Large intestine (tissue), 3 donors: Measurements from ENCODE around the gene MNX1. TPM values are rescaled to one million over a fixed set of nuclear protein-coding genes. Genes with fewer than 3 reads are reported as not detected.

Source experiments
- DNase-seq, 2 donors: peaks; one replicate each; pipeline versions ENCODE4 v3.0.0 to v3.0.0-alpha.2; 2013
- H3K27ac ChIP-seq: one replicate; pipeline ENCODE4 v1.5.1; 2013; ENCODE audit warnings: low read length
- H3K27me3 ChIP-seq: 2 replicates; pipeline ENCODE4 v1.6.1; 2013; ENCODE audit warnings: low read length; ENCODE audit not compliant: control insufficient read depth, insufficient read depth
- H3K36me3 ChIP-seq: 2 replicates; pipeline ENCODE4 v1.6.1; 2013; ENCODE audit warnings: low read length; ENCODE audit not compliant: control insufficient read depth, insufficient read depth
- H3K4me1 ChIP-seq: one replicate; pipeline ENCODE4 v1.6.1; 2013; ENCODE audit warnings: low read length; ENCODE audit not compliant: control insufficient read depth, insufficient read depth
- H3K4me3 ChIP-seq: one replicate; pipeline ENCODE4 v1.5.1; 2013; ENCODE audit warnings: low read length
- H3K9me3 ChIP-seq: one replicate; pipeline ENCODE4 v1.6.1; 2013; ENCODE audit warnings: mild to moderate bottlenecking, low read depth, low read length, moderate library complexity; ENCODE audit not compliant: control insufficient read depth
- WGBS: methylation state at CpG from one replicate; pipeline ENCODE4 v1.1.5; 2013; ENCODE audit warnings: low lambda C conversion rate; ENCODE audit not compliant: insufficient coverage; 5-methylcytosine and 5-hydroxymethylcytosine counted together
- polyA plus RNA-seq: library from polyadenylated mRNA; unstranded; fragments of 120-200 nt; gene quantifications from one replicate; pipeline ENCODE4 v1.2.1, GENCODE V29; 2013

Gene MNX1
- polyA plus RNA-seq, 1 donor = 14.5 TPM

DNA sequence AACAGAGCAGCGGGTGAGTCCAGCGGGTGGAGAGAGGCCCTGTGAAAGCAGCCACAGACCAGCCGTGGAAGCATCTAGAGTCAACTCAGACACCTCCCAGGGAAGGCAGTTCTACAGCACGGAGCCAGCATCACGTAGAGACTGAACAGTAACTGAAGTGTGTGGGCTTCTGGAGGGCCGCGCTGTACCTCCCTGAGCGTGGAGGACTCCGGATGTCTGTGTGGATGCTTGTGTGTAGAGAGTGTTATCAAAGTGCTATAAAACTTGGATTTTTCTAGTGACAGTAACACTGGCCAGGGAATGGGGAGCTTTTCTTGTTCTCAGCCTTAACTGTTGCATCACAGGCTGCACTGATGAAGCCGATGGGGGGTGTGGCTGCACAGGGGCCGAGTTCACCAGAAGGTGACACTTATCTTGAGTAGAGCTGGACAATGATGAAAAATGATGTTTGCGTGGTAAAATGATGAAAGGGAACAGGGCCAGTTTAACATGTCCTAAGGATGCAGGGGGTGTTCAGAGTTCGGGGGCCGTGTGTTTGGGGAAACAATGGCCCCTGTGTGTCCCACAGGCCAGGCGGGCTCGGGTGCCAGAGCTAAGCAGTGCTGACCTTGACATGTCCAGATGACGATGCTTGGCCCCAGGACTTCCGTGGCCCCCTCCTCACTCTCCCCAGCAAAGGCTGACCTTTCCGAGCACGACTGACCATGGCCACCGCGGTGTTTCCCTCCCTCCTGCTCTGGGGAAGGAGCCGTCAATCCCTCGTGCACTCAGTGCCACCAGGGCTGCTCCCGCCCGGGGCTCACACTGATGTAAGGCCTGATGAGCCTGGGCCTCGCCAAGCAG is 21.9 kb downstream of the MNX1 start:
- WGBS = no CpG with 5 or more reads among the region's 27 CpGs
- H3K27ac ChIP-seq = no peak overlapping the region
- peaks cover 6% of the 10 kb centered on the region for H3K4me1 ChIP-seq
- H3K4me3 ChIP-seq = no peak overlapping the region
- DNase-seq = no peak
- H3K27me3 ChIP-seq = peaks cover 3% of the 10 kb centered on the region
- no peaks in the 10 kb centered on the region for H3K9me3 ChIP-seq
- no peaks in the 10 kb centered on the region for H3K36me3 ChIP-seq

DNA sequence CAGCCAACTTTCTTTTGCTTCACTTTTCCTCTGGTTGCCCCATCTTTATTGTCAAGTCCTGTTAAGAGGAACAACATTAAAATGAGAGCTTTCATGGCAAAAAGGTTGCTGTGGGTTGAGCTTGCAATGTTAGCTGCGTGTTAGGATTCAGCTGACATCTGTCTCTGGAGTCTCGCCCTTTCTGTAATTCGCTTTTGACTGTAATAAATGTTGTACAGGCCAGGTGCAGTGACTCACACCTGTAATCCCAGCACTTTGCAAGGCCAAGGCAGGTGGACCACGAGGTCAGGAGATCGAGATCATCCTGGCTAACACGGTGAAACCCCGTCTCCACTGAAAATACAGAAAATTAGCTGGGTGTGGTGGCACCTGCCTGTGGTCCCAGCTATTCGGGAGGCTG is 24.1 kb downstream of the MNX1 start:
- no peaks in the 10 kb centered on the region for H3K27me3 ChIP-seq
- no peak overlapping the region for H3K4me3 ChIP-seq
- H3K9me3 ChIP-seq = no peaks in the 10 kb centered on the region
- H3K36me3 ChIP-seq = no peaks in the 10 kb centered on the region
- no peak overlapping the region for H3K27ac ChIP-seq
- WGBS = no CpG with 5 or more reads among the region's 8 CpGs
- no peaks in the 10 kb centered on the region for H3K4me1 ChIP-seq
- DNase-seq = no peak

GRCh38 chr7:156985101-156985992 is 25.1 kb downstream of the MNX1 start:
- no CpG with 5 or more reads among the region's 29 CpGs for WGBS
- Histone ChIP-seq H3K27me3 (no peaks in the 10 kb centered on the region), H3K4me3 (no peak overlapping the region), H3K36me3 (no peaks in the 10 kb centered on the region), H3K4me1 (no peaks in the 10 kb centered on the region), H3K27ac (no peak overlapping the region), H3K9me3 (no peaks in the 10 kb centered on the region)
- DNase-seq = no peak

GRCh38 chr7:156984174-156984891 is 26.1 kb downstream of the MNX1 start:
- 86% methylated on average over 2 of the region's 14 CpGs for WGBS
- Histone ChIP-seq H3K27me3 (no peaks in the 10 kb centered on the region), H3K4me1 (no peaks in the 10 kb centered on the region), H3K9me3 (peaks cover 3% of the 10 kb centered on the region), H3K27ac (no peak overlapping the region), H3K4me3 (no peak overlapping the region), H3K36me3 (no peaks in the 10 kb centered on the region)
- DNase-seq = no peak

DNA sequence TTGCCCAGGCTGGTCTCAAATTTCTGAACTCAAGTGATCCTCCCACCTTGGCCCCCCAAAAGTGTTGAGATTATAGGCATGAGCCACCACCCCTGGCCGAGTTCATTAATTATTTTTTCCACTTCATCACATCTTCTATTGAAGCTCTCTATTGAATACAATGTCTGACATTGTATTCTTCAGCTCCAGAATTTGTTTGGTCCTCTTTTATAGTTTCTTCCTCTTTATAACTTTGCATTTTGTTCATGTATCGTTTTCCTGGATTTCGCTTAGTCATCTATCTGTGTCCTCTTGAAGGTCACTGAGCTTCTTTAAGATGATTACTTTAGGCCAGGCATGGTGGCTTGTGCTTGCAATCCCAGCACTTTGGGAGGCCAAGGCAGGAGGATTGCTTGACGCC is 30.8 kb downstream of the MNX1 start:
- Histone ChIP-seq H3K36me3 (no peaks in the 10 kb centered on the region), H3K9me3 (peaks cover 6% of the 10 kb centered on the region), H3K27ac (no peak overlapping the region), H3K4me1 (no peaks in the 10 kb centered on the region), H3K4me3 (no peak overlapping the region), H3K27me3 (no peaks in the 10 kb centered on the region)
- WGBS = 91% methylated on average over 3 of the region's 4 CpGs
- no peak for DNase-seq

DNA sequence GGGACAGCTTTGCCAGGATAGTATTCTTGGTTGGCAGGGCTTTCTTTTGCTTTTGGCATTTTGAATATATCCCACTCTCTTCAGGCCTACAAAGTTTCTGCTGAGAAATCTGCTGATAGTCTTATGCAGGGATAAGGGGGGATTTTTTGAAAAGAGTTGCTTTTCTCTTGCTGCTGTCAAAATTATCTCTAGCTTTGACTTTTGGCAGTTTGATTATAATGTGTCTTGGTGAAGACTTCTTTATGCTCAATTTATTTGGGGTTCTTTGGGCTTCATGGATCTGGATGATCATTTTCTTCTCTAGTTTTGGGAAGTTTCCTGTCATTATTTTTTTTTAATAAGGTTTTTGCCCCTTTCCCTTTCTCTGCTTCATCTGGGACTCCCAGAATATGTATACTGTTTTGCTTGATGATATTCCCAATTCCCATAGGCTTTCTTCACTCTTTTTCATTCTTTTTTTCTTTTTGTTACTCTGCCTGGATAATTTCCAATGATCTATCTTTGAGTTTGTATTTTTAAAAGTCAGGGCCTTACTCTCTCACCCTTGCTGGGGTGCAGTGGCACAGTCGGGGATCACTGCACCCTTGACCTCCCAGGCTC is 31.4 kb downstream of the MNX1 start:
- no peak overlapping the region for H3K27ac ChIP-seq
- no peak overlapping the region for H3K4me3 ChIP-seq
- H3K36me3 ChIP-seq = no peaks in the 10 kb centered on the region
- no CpG with 5 or more reads among the region's 1 CpG for WGBS
- H3K9me3 ChIP-seq = peaks cover 6% of the 10 kb centered on the region
- no peaks in the 10 kb centered on the region for H3K27me3 ChIP-seq
- no peak for DNase-seq
- no peaks in the 10 kb centered on the region for H3K4me1 ChIP-seq

- DNase-seq = no peak
- Histone ChIP-seq H3K9me3 (peaks cover 6% of the 10 kb centered on the region), H3K27me3 (no peaks in the 10 kb centered on the region), H3K4me1 (no peaks in the 10 kb centered on the region), H3K27ac (no peak overlapping the region), H3K4me3 (no peak overlapping the region), H3K36me3 (peaks cover 14% of the 10 kb centered on the region)
- WGBS = no CpG with 5 or more reads among the region's 5 CpGs
These were observed 34.8 kb downstream of the MNX1 start for GRCh38 chr7:156975620-156976019.

DNA sequence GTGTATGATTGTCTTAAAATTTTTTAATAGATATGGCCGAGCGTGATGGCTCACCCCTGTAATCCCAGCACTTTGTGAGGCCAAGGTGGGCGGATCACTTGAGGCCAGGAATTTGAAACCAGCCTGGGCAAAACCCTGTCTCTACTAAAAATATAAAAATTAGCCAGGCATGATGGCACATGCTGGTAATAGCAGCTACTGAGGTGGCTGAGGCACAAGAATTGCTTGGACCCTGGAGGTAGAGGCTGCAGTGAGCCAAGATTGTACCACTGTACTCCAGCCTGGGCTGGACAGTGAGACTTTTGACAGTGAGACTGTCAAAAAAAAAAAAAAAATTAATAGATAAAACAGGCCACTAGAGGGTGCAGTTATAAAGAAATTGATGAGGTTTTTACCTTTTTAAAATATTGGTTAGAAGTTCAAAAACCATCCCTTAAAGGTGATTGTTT is 40.5 kb downstream of the MNX1 start:
- no peaks in the 10 kb centered on the region for H3K9me3 ChIP-seq
- no CpG with 5 or more reads among the region's 3 CpGs for WGBS
- no peak overlapping the region for H3K4me3 ChIP-seq
- peaks cover 47% of the 10 kb centered on the region for H3K36me3 ChIP-seq
- no peak overlapping the region for H3K27ac ChIP-seq
- no peaks in the 10 kb centered on the region for H3K27me3 ChIP-seq
- H3K4me1 ChIP-seq = no peaks in the 10 kb centered on the region
- no peak for DNase-seq

DNA sequence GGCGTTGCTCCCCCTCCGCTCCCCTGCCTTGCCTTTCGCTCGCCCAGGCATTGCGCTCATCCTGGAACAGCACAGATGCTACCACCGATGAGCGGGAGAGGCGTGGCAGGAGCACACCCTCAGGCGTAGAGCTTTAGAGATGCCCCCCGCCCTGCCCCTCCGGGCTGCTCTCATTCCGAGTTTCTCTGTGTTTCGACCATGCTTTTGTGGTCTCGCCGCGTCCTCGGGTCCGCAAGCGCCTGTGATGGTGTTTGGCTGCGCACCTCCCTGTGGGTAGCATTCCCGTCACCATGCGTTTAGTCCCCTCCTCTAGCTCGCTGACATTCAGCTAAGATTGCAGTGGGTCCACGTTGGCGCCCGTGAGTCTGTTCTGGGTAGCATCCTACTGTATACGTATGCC is 42.3 kb downstream of the MNX1 start:
- H3K27me3 ChIP-seq = no peaks in the 10 kb centered on the region
- WGBS = 100% methylated on average over 1 of the region's 27 CpGs
- no peaks in the 10 kb centered on the region for H3K4me1 ChIP-seq
- no peak overlapping the region for H3K4me3 ChIP-seq
- H3K27ac ChIP-seq = no peak overlapping the region
- no peak for DNase-seq
- peaks cover 62% of the 10 kb centered on the region for H3K36me3 ChIP-seq
- H3K9me3 ChIP-seq = no peaks in the 10 kb centered on the region

DNA sequence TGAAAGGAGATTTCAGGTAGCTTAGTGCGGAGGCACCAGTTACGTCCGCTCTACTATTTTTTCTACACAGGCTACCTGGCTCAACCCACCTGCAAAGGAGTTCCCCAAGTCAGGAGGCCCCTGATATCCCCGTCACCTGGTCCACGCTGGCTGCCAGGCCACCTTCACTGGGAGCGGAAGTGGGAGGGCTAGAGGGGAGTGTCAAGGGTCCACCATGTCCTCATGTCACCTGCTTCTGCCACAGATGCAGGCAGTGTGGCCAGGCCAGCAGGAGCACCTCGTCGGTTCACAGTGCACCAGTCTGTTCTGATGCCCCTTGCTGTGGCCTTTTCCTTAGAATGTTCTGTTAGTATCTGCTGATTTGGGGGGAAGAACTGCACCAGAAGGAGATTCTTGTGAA is 44.1 kb downstream of the MNX1 start:
- Histone ChIP-seq H3K36me3 (peaks cover 69% of the 10 kb centered on the region), H3K27me3 (no peaks in the 10 kb centered on the region), H3K4me3 (no peak overlapping the region), H3K27ac (no peak overlapping the region), H3K4me1 (no peaks in the 10 kb centered on the region), H3K9me3 (no peaks in the 10 kb centered on the region)
- no peak for DNase-seq
- no CpG with 5 or more reads among the region's 8 CpGs for WGBS
